Jurkat, Clone E6-1 (cell line): Measurements from ENCODE around the gene TMEM229A. TPM values are rescaled to one million over a fixed set of nuclear protein-coding genes. Genes with fewer than 3 reads are reported as not detected.
"Not testable (repeated sequence)": the region's sequence is repeated elsewhere in the genome, so short reads cannot be mapped to it uniquely, and the experiment has no call there.

ENCODE experiments used
- DNase-seq: peaks from one replicate; pipeline ENCODE4 v3.0.0-alpha.2; 2011; ENCODE audit warnings: low read depth, low spot score
- H3K4me3 ChIP-seq: 2 replicates; pipeline ENCODE4 v1.5.1; 2011; ENCODE audit warnings: mild to moderate bottlenecking, low read length, control low read depth, moderate library complexity
- polyA plus RNA-seq: library from polyadenylated mRNA; unstranded; fragments of >200 nt; gene quantifications from one replicate; pipeline ENCODE4 v1.2.1, GENCODE V29; 2012; ENCODE audit warnings: missing spikeins; ENCODE audit not compliant: insufficient read length, insufficient read depth

The TMEM229A gene
- not detected for polyA plus RNA-seq

GRCh38 chr7:124032369-124033094, at the start of gene TMEM229A:
Gene TMEM229A (minus strand): TSS chr7:124033067. CDS start chr7:124033003, 64 bp downstream.
- no peak for DNase-seq
- H3K4me3 ChIP-seq, result no peak within 1 kb of the TSS

- DNase-seq, H3K4me3 ChIP-seq: not testable (repeated sequence)
Measured at GRCh38 chr7:124082234-124082633, 49.4 kb upstream of the TMEM229A start.

- DNase-seq, result no peak
- no peak overlapping the region for H3K4me3 ChIP-seq
Measured at GRCh38 chr7:124077546-124077945, 44.7 kb upstream of the TMEM229A start.

GRCh38 chr7:124076841-124077240, 44.0 kb upstream of the TMEM229A start:
- DNase-seq, result no peak
- no peak overlapping the region for H3K4me3 ChIP-seq

GRCh38 chr7:124074007-124074406, 41.1 kb upstream of the TMEM229A start:
- no peak for DNase-seq

GRCh38 chr7:124073310-124073645, 40.4 kb upstream of the TMEM229A start:
- no peak for DNase-seq

More at GRCh38 chr7:124074007-124074406, 41.1 kb upstream of the TMEM229A start:
- H3K4me3 ChIP-seq, result no peak overlapping the region

GRCh38 chr7:124072603-124073309, 39.9 kb upstream of the TMEM229A start:
- no peak overlapping the region for H3K4me3 ChIP-seq
- no peak for DNase-seq

More at GRCh38 chr7:124073310-124073645, 40.4 kb upstream of the TMEM229A start:
- H3K4me3 ChIP-seq, result no peak overlapping the region

- no peak for DNase-seq
- H3K4me3 ChIP-seq, result no peak overlapping the region
Measured at GRCh38 chr7:124071843-124072242, 39.0 kb upstream of the TMEM229A start.

GRCh38 chr7:124062171-124062570, 29.3 kb upstream of the TMEM229A start:
- no peak for DNase-seq
- no peak overlapping the region for H3K4me3 ChIP-seq

GRCh38 chr7:124060528-124060927, 27.7 kb upstream of the TMEM229A start:
- H3K4me3 ChIP-seq, result no peak overlapping the region
- no peak for DNase-seq

- H3K4me3 ChIP-seq, result no peak overlapping the region
- no peak for DNase-seq
Measured at GRCh38 chr7:124059375-124059774, 26.5 kb upstream of the TMEM229A start.

- DNase-seq, result no peak
- H3K4me3 ChIP-seq, result no peak overlapping the region
Measured at GRCh38 chr7:124058515-124058914, 25.6 kb upstream of the TMEM229A start.

- DNase-seq, result no peak
- H3K4me3 ChIP-seq, result no peak overlapping the region
Measured at GRCh38 chr7:124057872-124058271, 25.0 kb upstream of the TMEM229A start.

GRCh38 chr7:124056234-124056633, 23.4 kb upstream of the TMEM229A start:
- no peak for DNase-seq
- no peak overlapping the region for H3K4me3 ChIP-seq

GRCh38 chr7:124051681-124052377, 19.0 kb upstream of the TMEM229A start:
- H3K4me3 ChIP-seq, result no peak overlapping the region
- no peak for DNase-seq

GRCh38 chr7:124042826-124043225, 10.0 kb upstream of the TMEM229A start:
- H3K4me3 ChIP-seq, result no peak overlapping the region
- no peak for DNase-seq

- no peak for DNase-seq
- H3K4me3 ChIP-seq, result no peak overlapping the region
Measured at GRCh38 chr7:124041439-124041838, 8.6 kb upstream of the TMEM229A start.

- not testable (repeated sequence) for DNase-seq, H3K4me3 ChIP-seq
Measured at GRCh38 chr7:124037902-124038301, 5.0 kb upstream of the TMEM229A start.

GRCh38 chr7:124035706-124036105, 2.8 kb upstream of the TMEM229A start:
- no peak for DNase-seq
- no peak overlapping the region for H3K4me3 ChIP-seq

- no peak for DNase-seq
- H3K4me3 ChIP-seq, result no peak overlapping the region
Measured at GRCh38 chr7:124034754-124035100, 1.9 kb upstream of the TMEM229A start.
